K562 (cell line): ENCODE results near the gene GART. TPM values are rescaled to one million over a fixed set of nuclear protein-coding genes. Genes with fewer than 3 reads are reported as not detected.
A peak's percentile ranks its signal among the peaks of the same experiment; 100 is the strongest.

Source experiments
- AFF4 ChIP-seq: sonication (generic); formaldehyde crosslinking; IDR thresholded peaks from 2 replicates; pipeline ENCODE4 v1.8.0; 2023; ENCODE audit warnings: mild to moderate bottlenecking, missing genetic modification reagents
- BACH1 ChIP-seq: fragments of 200-800 bp; sonication (Bioruptor generic); IDR thresholded peaks from 2 replicates; pipeline ENCODE4 v1.6.1; 2016; ENCODE audit warnings: missing genetic modification characterization, missing compliant biosample characterization
- ID3 ChIP-seq, 2 experiments: fragments of 250-450 bp in 1 of 2; fragments of 450-650 bp in 1 of 2; sonication (Bioruptor Pico) in 1 of 2; IDR thresholded peaks; 2 replicates each; pipeline versions ENCODE4 v1.6.1 to v1.8.0; 2016 to 2021; ENCODE audit warnings: mild to moderate bottlenecking in 2 of 2, moderate library complexity in 2 of 2, missing compliant biosample characterization in 1 of 2, missing genetic modification characterization in 1 of 2
- MAFK ChIP-seq: IDR thresholded peaks from 2 replicates; pipeline ENCODE4 v1.6.1; 2011; ENCODE audit warnings: low read length, improper control_type of control experiment
- MCM7 ChIP-seq, 2 experiments: fragments of 450-650 bp; IDR thresholded peaks; 2 replicates each; pipeline ENCODE4 v1.6.1; 2016 to 2018
- MYBL2 ChIP-seq, 2 experiments: fragments of 450-650 bp in 1 of 2; sonication (generic) in 1 of 2; formaldehyde crosslinking in 1 of 2; IDR thresholded peaks; 2 replicates each; pipeline versions ENCODE4 v1.6.1 to v1.8.1; 2017 to 2022; ENCODE audit warnings: borderline replicate concordance in 1 of 2, inconsistent platforms in 1 of 2, low read depth in 1 of 2, mild to moderate bottlenecking in 1 of 2, missing genetic modification reagents in 1 of 2, moderate library complexity in 1 of 2
- PHB ChIP-seq: fragments of 250-450 bp; sonication (Bioruptor Pico); IDR thresholded peaks from 2 replicates; pipeline ENCODE4 v1.5.0; 2021
- SP1 ChIP-seq: sonication (generic); formaldehyde crosslinking; IDR thresholded peaks from 2 replicates; pipeline ENCODE4 v1.8.1; 2022; ENCODE audit warnings: mild to moderate bottlenecking, missing genetic modification reagents
- SRSF3 ChIP-seq: fragments of 200-400 bp; formaldehyde crosslinking; IDR thresholded peaks from 2 replicates; pipeline ENCODE4 v1.6.1; 2016; ENCODE audit warnings: mild to moderate bottlenecking, low read length, moderate library complexity; ENCODE audit not compliant: insufficient read depth
- TSHZ1 ChIP-seq: fragments of 250-450 bp; sonication (Bioruptor Pico); IDR thresholded peaks from 2 replicates; pipeline ENCODE4 v1.4.0; 2020; ENCODE audit warnings: mild to moderate bottlenecking, moderate library complexity
- polyA plus RNA-seq, 8 experiments: library from polyadenylated mRNA; depleted of rRNA in 4 of 8; stranded (reverse) in 5 of 8; unstranded in 3 of 8; fragments of >200 nt; fragmentation: Nextera tagmentation in 2 of 8; fragmentation: Illumina TruSeq in 1 of 8; extraction: Ambion mirVana in 2 of 8; extraction: Trizol in 1 of 8; gene quantifications; 2 replicates each; pipeline versions ENCODE4 v1.2.1 to v1.2.3, GENCODE V29; 2011 to 2014; ENCODE audit warnings: inconsistent platforms in 1 of 8, missing spikeins in 1 of 8
- total RNA-seq, 7 experiments: library from RNA; depleted of rRNA in 6 of 7; stranded (reverse); fragments of >200 nt in 6 of 7; fragmentation: Illumina TruSeq in 2 of 7; extraction: Trizol in 2 of 7; gene quantifications; 2 replicates each; pipeline versions ENCODE4 v1.2.1 to v1.2.3, GENCODE V29; 2011 to 2021; ENCODE audit warnings: low replicate concordance in 1 of 7
- TF ChIP-seq, protein P1 (sequence below): fragments of 200-800 bp; sonication (Bioruptor generic); IDR thresholded peaks from 2 replicates; pipeline ENCODE4 v1.6.1; 2016; ENCODE audit warnings: missing genetic modification characterization, missing compliant biosample characterization

GART gene
- total and polyA plus RNA-seq, 9 of the 15 experiments (the other 6 are each of a cell fraction or from before 2014, with no cell fraction given): 141 to 429 (median 349) TPM

DNA sequence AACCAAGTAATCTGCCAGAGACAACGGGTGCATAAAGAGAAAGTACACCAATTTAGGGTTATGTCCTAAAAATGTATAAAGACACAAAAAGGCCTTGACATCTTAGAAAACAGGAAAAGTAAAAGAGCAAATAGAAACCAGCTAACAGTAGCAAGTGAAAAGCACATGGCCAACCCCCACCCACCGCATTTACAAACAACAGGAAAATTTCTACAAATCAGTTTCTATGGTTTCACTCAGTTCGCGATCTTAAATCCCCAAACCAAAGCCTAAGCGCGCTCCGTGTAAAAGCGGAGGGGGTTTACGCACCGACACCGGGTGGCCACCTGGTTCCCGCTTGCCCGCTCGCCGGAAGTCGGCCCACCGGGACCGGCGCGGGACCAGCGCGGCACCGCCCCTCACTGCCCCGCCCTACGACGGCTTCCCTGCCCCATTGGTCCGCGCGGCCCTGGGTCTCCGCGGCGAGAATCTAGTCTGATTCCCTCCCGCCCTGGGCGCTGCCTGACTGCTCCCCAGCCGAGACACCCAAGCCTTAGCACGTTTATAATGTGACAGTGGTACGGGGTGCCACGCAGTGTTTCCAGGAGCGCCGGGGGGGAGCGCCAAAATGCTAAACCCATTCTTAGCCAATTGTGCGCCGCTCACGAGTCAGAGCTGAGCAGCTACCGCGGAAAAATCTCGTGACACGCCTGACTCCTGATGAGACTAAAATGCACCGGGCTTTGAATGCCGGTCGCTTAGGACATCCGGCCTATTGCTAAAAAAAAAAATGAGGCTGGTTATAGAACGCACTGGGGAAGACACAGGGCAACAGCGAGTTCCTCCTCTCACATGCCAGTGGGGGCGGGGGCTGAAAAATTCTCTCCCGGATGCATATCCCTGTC is at the start of gene GART (continued):
- TF ChIP-seq, protein P1, sequence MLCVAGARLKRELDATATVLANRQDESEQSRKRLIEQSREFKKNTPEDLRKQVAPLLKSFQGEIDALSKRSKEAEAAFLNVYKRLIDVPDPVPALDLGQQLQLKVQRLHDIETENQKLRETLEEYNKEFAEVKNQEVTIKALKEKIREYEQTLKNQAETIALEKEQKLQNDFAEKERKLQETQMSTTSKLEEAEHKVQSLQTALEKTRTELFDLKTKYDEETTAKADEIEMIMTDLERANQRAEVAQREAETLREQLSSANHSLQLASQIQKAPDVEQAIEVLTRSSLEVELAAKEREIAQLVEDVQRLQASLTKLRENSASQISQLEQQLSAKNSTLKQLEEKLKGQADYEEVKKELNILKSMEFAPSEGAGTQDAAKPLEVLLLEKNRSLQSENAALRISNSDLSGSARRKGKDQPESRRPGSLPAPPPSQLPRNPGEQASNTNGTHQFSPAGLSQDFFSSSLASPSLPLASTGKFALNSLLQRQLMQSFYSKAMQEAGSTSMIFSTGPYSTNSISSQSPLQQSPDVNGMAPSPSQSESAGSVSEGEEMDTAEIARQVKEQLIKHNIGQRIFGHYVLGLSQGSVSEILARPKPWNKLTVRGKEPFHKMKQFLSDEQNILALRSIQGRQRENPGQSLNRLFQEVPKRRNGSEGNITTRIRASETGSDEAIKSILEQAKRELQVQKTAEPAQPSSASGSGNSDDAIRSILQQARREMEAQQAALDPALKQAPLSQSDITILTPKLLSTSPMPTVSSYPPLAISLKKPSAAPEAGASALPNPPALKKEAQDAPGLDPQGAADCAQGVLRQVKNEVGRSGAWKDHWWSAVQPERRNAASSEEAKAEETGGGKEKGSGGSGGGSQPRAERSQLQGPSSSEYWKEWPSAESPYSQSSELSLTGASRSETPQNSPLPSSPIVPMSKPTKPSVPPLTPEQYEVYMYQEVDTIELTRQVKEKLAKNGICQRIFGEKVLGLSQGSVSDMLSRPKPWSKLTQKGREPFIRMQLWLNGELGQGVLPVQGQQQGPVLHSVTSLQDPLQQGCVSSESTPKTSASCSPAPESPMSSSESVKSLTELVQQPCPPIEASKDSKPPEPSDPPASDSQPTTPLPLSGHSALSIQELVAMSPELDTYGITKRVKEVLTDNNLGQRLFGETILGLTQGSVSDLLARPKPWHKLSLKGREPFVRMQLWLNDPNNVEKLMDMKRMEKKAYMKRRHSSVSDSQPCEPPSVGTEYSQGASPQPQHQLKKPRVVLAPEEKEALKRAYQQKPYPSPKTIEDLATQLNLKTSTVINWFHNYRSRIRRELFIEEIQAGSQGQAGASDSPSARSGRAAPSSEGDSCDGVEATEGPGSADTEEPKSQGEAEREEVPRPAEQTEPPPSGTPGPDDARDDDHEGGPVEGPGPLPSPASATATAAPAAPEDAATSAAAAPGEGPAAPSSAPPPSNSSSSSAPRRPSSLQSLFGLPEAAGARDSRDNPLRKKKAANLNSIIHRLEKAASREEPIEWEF (CRISPR knock-in tag): no peak
- 0 out of 2 replicates have a peak, but pooled peaks have one; percentile 4 for TF ChIP-seq BACH1
- 0 out of 2 replicates have a peak, but pooled peaks have one; percentile 2 for TF ChIP-seq MAFK
- TF ChIP-seq SRSF3: 0 out of 2 replicates have a peak, but pooled peaks have one; percentile 66
- TF ChIP-seq PHB (CRISPR knock-in tag): no peak; the same call in 1 of the 2 replicates
- TF ChIP-seq TSHZ1 (CRISPR knock-in tag): no peak
- TF ChIP-seq SP1: no peak
- TF ChIP-seq AFF4 (CRISPR knock-in tag): peak; percentile 58
- TF ChIP-seq MYBL2 (IDR thresholded peaks at IDR 0.05; ENCODE audit: low read depth): 0 out of 2 replicates have a peak, but pooled peaks have one; percentile 14
- no peak for TF ChIP-seq MYBL2 (CRISPR knock-in tag; IDR thresholded peaks at IDR 0.05; ENCODE audit: borderline replicate concordance)
- 0 out of 2 replicates have a peak, but pooled peaks have one; percentile 54 for TF ChIP-seq ID3 (CRISPR knock-in tag; IDR thresholded peaks at IDR 0.05)
- TF ChIP-seq ID3 (tag; IDR thresholded peaks at IDR 0.05): no peak
- TF ChIP-seq MCM7 (IDR thresholded peaks at IDR 0.05): no peak
